Measurements from ENCODE around the gene S1PR4. TPM values are rescaled to one million over a fixed set of nuclear protein-coding genes. Genes with fewer than 3 reads are reported as not detected.

S1PR4 gene
- total and polyA plus RNA-seq, 4 experiments from 2014 or later: 231 to 503 (median 341) TPM

- intact Hi-C loops (cut with micrococcal nuclease): no loop called here
- peaks cover 0 to 4% (median 0%) of the 10 kb centered on the region in 8 donors for H3K9me3 Mint-ChIP-seq
- Histone ChIP-seq H3K36me3 (ENCODE audit: insufficient read depth, low read length) (no peaks in the 10 kb centered on the region), H3K4me3 (ENCODE audit: low read length in 2 of 2) (no peak overlapping the region), H3K4me1 (ENCODE audit: insufficient read depth, low read length) (peaks cover 28% of the 10 kb centered on the region), H3K27ac (ENCODE audit: low read depth, low read length) (no peak overlapping the region), H3K9me3 (ENCODE audit: control insufficient read depth in 1 of 2, low read length in 2 of 2) (no peaks in the 10 kb centered on the region), H3K27me3 (ENCODE audit: insufficient read depth, low read length) (no peaks in the 10 kb centered on the region)
- H3K27ac Mint-ChIP-seq: peak overlapping the region; percentile 87 to 95 (median 88)
- H3K4me1 Mint-ChIP-seq: peaks cover 6 to 35% (median 27%) of the 10 kb centered on the region in 4 donors
- H3K36me3 Mint-ChIP-seq: peaks cover 0 to 1% of the 10 kb centered on the region in 2 donors
- H3K4me3 Mint-ChIP-seq: peak overlapping the region in 2 of 8 donors; percentile 21 to 65
- ChIA-PET CTCF (ENCODE audit: partially characterized antibody) (interaction anchor here (0.8 to 12.3 kb wide), 8 partner anchors 10 to 180 kb away, joined by 3 to 158 read pairs (median 6); partner anchors contain the start of gene GNA15), POLR2A (ENCODE audit: partially characterized antibody) (interaction anchor here (1.8 to 2.2 kb wide), 2 partner anchors 10 to 13 kb away, joined by 7 to 12 read pairs; no protein-coding TSS in a partner anchor)
- no peak for DNase-seq
- H3K27me3 Mint-ChIP-seq: no peaks in the 10 kb centered on the region
Measured at GRCh38 chr19:3142781-3143337, 35.7 kb upstream of the S1PR4 start.

- intact Hi-C loops (cut with micrococcal nuclease): loop anchor here (1.0 kb wide), 1 partner anchor 17 kb away; no protein-coding TSS in a partner anchor
- H3K9me3 Mint-ChIP-seq: no peaks in the 10 kb centered on the region
- H3K36me3 Mint-ChIP-seq: peaks cover 0 to 10% of the 10 kb centered on the region in 2 donors
- H3K36me3 ChIP-seq (ENCODE audit: insufficient read depth, low read length): no peaks in the 10 kb centered on the region
- no peaks in the 10 kb centered on the region for H3K9me3 ChIP-seq (ENCODE audit: control insufficient read depth in 1 of 2, low read length in 2 of 2)
- peak overlapping the region in 6 of 7 donors; percentile 62 to 82 (median 69) for H3K27ac Mint-ChIP-seq
- H3K4me3 ChIP-seq (ENCODE audit: low read length in 2 of 2): no peak overlapping the region
- H3K27ac ChIP-seq (ENCODE audit: low read depth, low read length): no peak overlapping the region
- peaks cover 10 to 33% (median 23%) of the 10 kb centered on the region in 4 donors for H3K4me1 Mint-ChIP-seq
- peak overlapping the region in 1 of 8 donors; percentile 66 for H3K4me3 Mint-ChIP-seq
- ChIA-PET POLR2A (ENCODE audit: partially characterized antibody) (interaction anchor here (0.8 to 1.6 kb wide), 4 partner anchors 9 to 47 kb away, joined by 3 to 8 read pairs (median 4); no protein-coding TSS in a partner anchor), CTCF (ENCODE audit: partially characterized antibody) (interaction anchor here (0.8 to 12.3 kb wide), 7 partner anchors 11 to 71 kb away, joined by 3 to 158 read pairs (median 14); partner anchors contain the start of gene GNA15)
- no peaks in the 10 kb centered on the region for H3K27me3 Mint-ChIP-seq
- no peak for DNase-seq
- no peaks in the 10 kb centered on the region for H3K27me3 ChIP-seq (ENCODE audit: insufficient read depth, low read length)
- H3K4me1 ChIP-seq (ENCODE audit: insufficient read depth, low read length): peaks cover 17% of the 10 kb centered on the region
Measured at GRCh38 chr19:3145909-3146676, 32.5 kb upstream of the S1PR4 start.

- Mint-ChIP-seq H3K9me3 (no peaks in the 10 kb centered on the region), H3K27me3 (no peaks in the 10 kb centered on the region), H3K4me1 (peaks cover 10 to 32% (median 18%) of the 10 kb centered on the region in 4 donors), H3K27ac (peak overlapping the region; percentile 62 to 83 (median 73)), H3K4me3 (peak overlapping the region in 2 of 8 donors; percentile 20 to 52), H3K36me3 (peaks cover 0 to 10% of the 10 kb centered on the region in 2 donors)
- DNase-seq: peak; percentile 45 to 66 (median 49)
- POLR2A ChIA-PET (ENCODE audit: partially characterized antibody): interaction anchor here (0.8 to 1.6 kb wide), 4 partner anchors 9 to 48 kb away, joined by 3 to 8 read pairs (median 4); no protein-coding TSS in a partner anchor
- CTCF ChIA-PET (ENCODE audit: partially characterized antibody): interaction anchor here (0.8 to 12.3 kb wide), 6 partner anchors 10 to 57 kb away, joined by 3 to 158 read pairs (median 19); partner anchors contain the start of gene GNA15
- no peaks in the 10 kb centered on the region for H3K36me3 ChIP-seq (ENCODE audit: insufficient read depth, low read length)
- intact Hi-C loops (cut with micrococcal nuclease): loop anchor here (1.0 kb wide), 1 partner anchor 17 kb away; no protein-coding TSS in a partner anchor
- no peaks in the 10 kb centered on the region for H3K9me3 ChIP-seq (ENCODE audit: control insufficient read depth in 1 of 2, low read length in 2 of 2)
- no peak overlapping the region for H3K4me3 ChIP-seq (ENCODE audit: low read length in 2 of 2)
- peaks cover 13% of the 10 kb centered on the region for H3K4me1 ChIP-seq (ENCODE audit: insufficient read depth, low read length)
- no peaks in the 10 kb centered on the region for H3K27me3 ChIP-seq (ENCODE audit: insufficient read depth, low read length)
- no peak overlapping the region for H3K27ac ChIP-seq (ENCODE audit: low read depth, low read length)
Measured at GRCh38 chr19:3146677-3147100, 31.9 kb upstream of the S1PR4 start.

- H3K4me3 Mint-ChIP-seq: no peak overlapping the region
- no peak for DNase-seq
- Histone ChIP-seq H3K27me3 (ENCODE audit: insufficient read depth, low read length) (no peaks in the 10 kb centered on the region), H3K36me3 (ENCODE audit: insufficient read depth, low read length) (no peaks in the 10 kb centered on the region), H3K4me1 (ENCODE audit: insufficient read depth, low read length) (peaks cover 7% of the 10 kb centered on the region), H3K4me3 (ENCODE audit: low read length in 2 of 2) (no peak overlapping the region), H3K27ac (ENCODE audit: low read depth, low read length) (no peak overlapping the region), H3K9me3 (ENCODE audit: control insufficient read depth in 1 of 2, low read length in 2 of 2) (no peaks in the 10 kb centered on the region)
- H3K36me3 Mint-ChIP-seq: peaks cover 0 to 10% of the 10 kb centered on the region in 2 donors
- intact Hi-C loops (cut with micrococcal nuclease): no loop called here
- ChIA-PET POLR2A (ENCODE audit: partially characterized antibody) (no interaction called here), CTCF (ENCODE audit: partially characterized antibody) (interaction anchor here (0.7 to 12.3 kb wide), 2 partner anchors 18 to 61 kb away, joined by 3 to 158 read pairs; partner anchors contain the start of gene GNA15)
- no peaks in the 10 kb centered on the region for H3K9me3 Mint-ChIP-seq
- H3K27ac Mint-ChIP-seq: peak overlapping the region in 1 of 7 donors; percentile 41
- peaks cover 6 to 16% (median 9%) of the 10 kb centered on the region in 4 donors for H3K4me1 Mint-ChIP-seq
- no peaks in the 10 kb centered on the region for H3K27me3 Mint-ChIP-seq
Measured at GRCh38 chr19:3148503-3148902, 30.1 kb upstream of the S1PR4 start.

- Histone ChIP-seq H3K27me3 (ENCODE audit: insufficient read depth, low read length) (no peaks in the 10 kb centered on the region), H3K9me3 (ENCODE audit: control insufficient read depth in 1 of 2, low read length in 2 of 2) (no peaks in the 10 kb centered on the region), H3K36me3 (ENCODE audit: insufficient read depth, low read length) (no peaks in the 10 kb centered on the region), H3K27ac (ENCODE audit: low read depth, low read length) (no peak overlapping the region), H3K4me1 (ENCODE audit: insufficient read depth, low read length) (peaks cover 13% of the 10 kb centered on the region), H3K4me3 (ENCODE audit: low read length in 2 of 2) (no peak overlapping the region)
- ChIA-PET POLR2A (ENCODE audit: partially characterized antibody) (no interaction called here), CTCF (ENCODE audit: partially characterized antibody) (interaction anchor here (1.3 kb wide), 1 partner anchor 13 kb away, joined by 5 read pairs; no protein-coding TSS in a partner anchor)
- Mint-ChIP-seq H3K27ac (peak overlapping the region in 5 of 7 donors; percentile 5 to 85 (median 56)), H3K27me3 (no peaks in the 10 kb centered on the region), H3K4me1 (peaks cover 6 to 16% (median 9%) of the 10 kb centered on the region in 4 donors), H3K9me3 (no peaks in the 10 kb centered on the region), H3K36me3 (peaks cover 0 to 10% of the 10 kb centered on the region in 2 donors), H3K4me3 (no peak overlapping the region)
- DNase-seq: no peak
- intact Hi-C loops (cut with micrococcal nuclease): no loop called here
Measured at GRCh38 chr19:3149089-3149488, 29.5 kb upstream of the S1PR4 start.

- H3K9me3 ChIP-seq (ENCODE audit: control insufficient read depth in 1 of 2, low read length in 2 of 2): no peaks in the 10 kb centered on the region
- POLR2A ChIA-PET (ENCODE audit: partially characterized antibody): no interaction called here
- peaks cover 0 to 10% of the 10 kb centered on the region in 2 donors for H3K36me3 Mint-ChIP-seq
- H3K9me3 Mint-ChIP-seq: no peaks in the 10 kb centered on the region
- no peaks in the 10 kb centered on the region for H3K27me3 ChIP-seq (ENCODE audit: insufficient read depth, low read length)
- no peak overlapping the region for H3K4me3 ChIP-seq (ENCODE audit: low read length in 2 of 2)
- no peaks in the 10 kb centered on the region for H3K36me3 ChIP-seq (ENCODE audit: insufficient read depth, low read length)
- H3K4me3 Mint-ChIP-seq: no peak overlapping the region
- H3K4me1 Mint-ChIP-seq: peaks cover 6 to 16% (median 9%) of the 10 kb centered on the region in 4 donors
- H3K4me1 ChIP-seq (ENCODE audit: insufficient read depth, low read length): peaks cover 20% of the 10 kb centered on the region
- no peak for DNase-seq
- H3K27ac ChIP-seq (ENCODE audit: low read depth, low read length): no peak overlapping the region
- CTCF ChIA-PET (ENCODE audit: partially characterized antibody): interaction anchor here (1.3 kb wide), 1 partner anchor 12 kb away, joined by 5 read pairs; no protein-coding TSS in a partner anchor
- intact Hi-C loops (cut with micrococcal nuclease): no loop called here
- H3K27ac Mint-ChIP-seq: peak overlapping the region in 6 of 7 donors; percentile 27 to 85 (median 54)
- no peaks in the 10 kb centered on the region for H3K27me3 Mint-ChIP-seq
Measured at GRCh38 chr19:3149526-3150505, 28.8 kb upstream of the S1PR4 start.

All from CD4-positive, alpha-beta memory T cell (primary cell).